ENCODE data around the gene SIK3.
"Not testable (repeated sequence)": the region's sequence is repeated elsewhere in the genome, so short reads cannot be mapped to it uniquely, and the experiment has no call there.

SIK3 gene

GRCh38 chr11:116814502-116814901 is 283.7 kb downstream of the SIK3 start:
- DNase-seq, result no peak

DNA sequence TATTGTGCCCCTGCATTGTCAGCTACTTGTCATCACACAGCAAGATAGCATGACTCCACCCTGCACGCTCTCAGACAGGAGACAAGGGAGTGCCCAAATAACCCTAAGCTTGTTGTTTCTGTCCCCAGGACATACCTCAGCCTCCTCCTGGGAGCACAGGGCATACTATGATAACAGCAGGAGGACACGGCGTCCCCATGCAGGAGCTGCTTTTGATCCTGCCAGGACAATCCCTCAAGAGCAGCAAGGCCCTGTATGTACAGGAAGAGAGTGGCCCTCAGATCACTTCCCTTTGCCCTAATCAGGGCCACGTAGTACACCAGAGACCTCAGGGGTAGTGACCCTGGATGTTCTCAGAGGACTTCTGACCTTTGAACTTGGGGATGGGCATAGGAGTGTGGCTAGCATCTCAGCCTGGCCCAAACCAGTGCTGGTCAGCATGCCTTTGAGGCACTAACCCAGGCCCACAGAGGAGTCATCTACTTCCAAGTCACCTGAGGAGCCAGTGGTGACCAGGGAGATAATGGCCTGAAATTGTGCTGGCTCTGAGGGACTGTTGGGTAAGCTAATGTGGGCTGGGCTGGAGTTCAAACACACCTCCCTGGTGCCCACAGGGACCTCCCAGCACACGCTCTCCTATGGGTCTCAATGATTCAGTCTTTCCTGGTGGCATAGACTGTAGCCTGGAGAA is 284.3 kb downstream of the SIK3 start:
- no peak for DNase-seq

DNA sequence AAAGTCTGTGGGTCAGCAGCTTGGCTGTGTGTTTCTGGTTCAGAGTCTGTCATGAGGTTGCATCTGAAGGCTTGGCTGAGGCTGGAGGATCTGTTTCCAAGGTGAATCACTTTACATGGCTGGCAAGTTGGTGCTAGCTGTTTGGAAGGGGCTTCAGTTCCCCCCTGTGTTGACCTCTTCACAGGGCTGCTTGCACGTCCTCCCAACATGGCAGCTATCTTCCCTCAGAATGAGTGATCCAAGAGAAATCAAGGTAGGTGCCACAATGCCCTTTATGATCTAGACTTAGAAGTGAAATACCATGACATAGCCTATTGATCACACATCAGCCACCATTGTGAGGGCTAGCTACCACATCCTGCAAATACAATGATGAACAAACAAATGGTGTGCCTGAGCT is 285.1 kb downstream of the SIK3 start:
- DNase-seq, result no peak

- DNase-seq, result no peak
Observed at GRCh38 chr11:116812109-116812508, 286.1 kb downstream of the SIK3 start.

- no peak for DNase-seq
Observed at GRCh38 chr11:116811194-116811593, 287.0 kb downstream of the SIK3 start.

DNA sequence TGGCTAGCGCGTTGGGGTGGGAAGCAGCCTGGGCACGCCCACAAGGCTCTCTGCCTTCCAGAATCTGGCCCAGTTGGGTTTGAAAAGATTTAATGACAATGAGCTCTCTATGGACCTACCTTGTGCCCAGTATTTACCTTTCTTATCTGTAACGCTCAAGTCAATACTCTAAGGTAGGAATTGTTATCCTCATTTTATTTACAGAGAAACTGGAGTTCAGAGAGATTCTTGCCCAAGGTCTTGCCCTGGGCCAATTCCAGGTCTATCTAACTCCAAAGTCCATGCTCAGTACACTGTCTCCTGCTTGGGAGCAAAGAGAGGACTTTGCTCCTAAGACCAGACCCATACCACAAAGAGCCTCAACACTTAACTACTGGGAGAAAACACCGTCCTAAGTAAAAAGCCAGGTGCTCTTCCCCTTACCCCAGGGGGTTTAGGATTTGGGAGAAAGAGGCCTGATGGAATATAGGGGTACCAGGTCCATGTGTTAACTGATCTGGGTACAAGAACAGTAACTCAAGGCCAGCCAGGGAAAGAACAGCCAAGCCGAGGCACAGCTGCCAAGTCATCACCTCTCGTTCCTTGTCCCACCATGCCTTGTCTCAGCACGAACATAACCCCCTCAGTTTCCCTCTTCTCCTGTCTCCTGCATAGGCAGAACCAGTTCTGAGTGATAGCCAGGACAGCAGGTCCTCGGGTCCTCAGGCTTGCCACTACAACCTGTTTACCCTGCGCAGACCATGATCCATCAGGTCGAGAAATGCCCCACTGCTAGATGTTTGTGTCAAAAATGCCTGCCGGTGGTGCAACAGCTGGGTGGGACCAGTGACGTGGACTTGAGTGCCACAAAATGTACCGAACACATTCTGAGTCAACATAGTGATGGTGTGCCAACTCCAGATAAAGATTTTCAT is 289.7 kb downstream of the SIK3 start:
- no peak for DNase-seq

DNA sequence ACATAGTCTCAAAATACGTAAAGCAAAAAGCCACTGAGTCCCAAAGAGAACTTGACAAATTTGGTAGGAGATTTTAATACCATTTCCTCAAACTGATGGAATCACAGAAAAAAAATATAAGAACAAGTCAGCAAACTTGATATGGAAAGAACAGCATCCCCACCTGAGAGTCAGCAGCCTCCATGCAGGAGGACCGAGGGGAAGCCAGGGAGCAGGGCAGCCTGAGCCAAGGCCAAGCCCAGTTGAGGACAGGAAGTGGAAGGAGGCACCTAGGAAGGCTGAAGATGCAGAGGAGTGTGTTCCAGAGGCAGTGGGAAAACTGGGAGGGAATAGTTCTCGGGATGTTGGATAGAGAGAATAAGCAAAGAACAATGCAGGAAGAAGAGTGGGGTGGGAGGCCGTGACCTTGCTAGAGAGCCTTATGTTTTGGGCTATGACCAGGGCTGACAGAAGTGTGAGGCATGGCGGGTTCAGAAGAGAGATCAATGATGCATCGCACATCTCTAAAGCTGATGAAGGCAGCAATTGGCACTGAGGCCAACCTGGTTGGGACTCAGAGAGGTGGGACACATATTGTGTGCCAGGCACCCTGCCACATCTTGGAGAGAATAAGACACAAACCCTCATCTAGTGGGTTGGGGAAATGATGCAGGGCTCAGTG is 290.5 kb downstream of the SIK3 start:
- no peak for DNase-seq

GRCh38 chr11:116804001-116804400 is 294.2 kb downstream of the SIK3 start:
- no peak for DNase-seq

DNA sequence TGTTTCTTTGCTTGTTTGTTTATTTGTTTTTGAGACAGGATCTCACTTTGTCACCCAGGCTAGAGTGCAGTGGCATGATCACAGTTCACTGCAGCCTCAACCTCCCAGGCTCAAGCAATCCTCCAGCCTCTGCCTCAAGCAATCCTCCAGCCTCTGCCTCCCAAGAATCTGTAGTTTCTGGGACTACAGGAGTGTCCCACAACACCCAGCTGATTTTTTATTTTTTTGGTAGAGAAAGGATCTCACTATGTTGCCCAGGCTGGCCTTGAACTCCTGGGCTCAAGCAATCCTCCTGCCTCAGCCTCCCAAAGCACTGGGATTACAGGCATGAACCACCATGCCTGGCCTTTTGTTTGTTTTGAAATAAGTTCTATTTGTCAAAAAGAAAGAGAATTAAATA is 296.6 kb downstream of the SIK3 start:
- DNase-seq, result not testable (repeated sequence)

DNA sequence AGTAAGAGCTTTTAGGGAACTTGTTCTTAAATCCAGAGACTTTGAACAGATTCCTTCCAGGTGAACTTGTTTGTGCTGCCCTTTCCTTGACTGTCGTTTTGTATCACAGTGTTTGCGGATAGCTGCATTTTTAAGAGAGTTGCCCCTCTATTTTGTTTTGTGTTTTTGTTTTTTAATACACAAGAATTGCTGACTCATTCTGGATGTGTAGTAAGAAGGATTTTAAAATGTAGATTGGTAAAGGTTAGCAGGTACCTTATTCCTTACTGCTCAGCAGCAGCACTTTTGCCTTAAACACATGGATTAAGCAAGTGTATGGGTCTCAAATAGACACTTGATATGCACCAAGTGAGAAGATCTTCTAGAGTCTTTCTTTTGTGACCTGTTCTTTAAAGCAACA is 297.6 kb downstream of the SIK3 start:
- DNase-seq, result no peak

DNA sequence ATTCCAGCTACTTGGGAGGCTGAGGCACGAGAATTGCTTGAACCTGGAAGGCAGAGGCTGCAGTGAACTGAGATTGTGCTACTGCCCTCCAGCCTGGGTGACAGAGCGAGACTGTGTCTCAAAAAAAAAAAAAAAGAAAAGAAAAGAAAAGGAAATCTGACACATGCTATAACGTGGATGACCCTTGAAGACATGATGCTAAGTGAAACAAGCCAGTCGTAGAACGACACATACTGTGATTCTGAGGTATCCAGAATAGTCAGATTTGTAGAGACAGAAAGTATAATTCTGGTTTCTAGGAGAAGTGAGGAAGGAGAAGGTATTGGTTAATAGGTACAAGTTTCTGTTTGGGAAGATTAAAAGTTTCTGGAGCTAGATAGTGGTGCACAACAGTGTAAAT is 299.9 kb downstream of the SIK3 start:
- DNase-seq, result no peak

GRCh38 chr11:116797816-116798215 is 300.4 kb downstream of the SIK3 start:
- DNase-seq, result no peak

GRCh38 chr11:116796548-116796947 is 301.7 kb downstream of the SIK3 start:
- no peak for DNase-seq

DNA sequence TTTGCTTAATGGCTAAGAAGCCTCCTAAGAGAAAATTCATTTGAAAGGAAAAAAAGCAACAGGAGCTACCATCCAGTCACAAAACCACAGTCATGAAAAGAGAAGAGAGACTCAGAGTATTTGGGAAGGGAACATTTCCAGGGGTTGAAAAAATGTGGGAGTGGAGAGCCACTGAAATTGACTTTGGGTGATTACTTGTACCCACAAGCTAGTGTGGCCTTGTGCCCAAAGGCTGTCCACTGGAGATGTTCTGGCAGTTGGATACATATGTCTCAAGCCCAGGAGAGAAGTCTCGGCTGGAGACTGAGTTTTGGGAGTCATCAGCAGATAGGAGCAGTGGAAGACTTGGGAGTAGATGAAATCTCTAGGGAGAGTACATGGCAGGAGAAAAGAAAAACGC is 303.4 kb downstream of the SIK3 start:
- no peak for DNase-seq

GRCh38 chr11:116793772-116794097 is 304.5 kb downstream of the SIK3 start:
- no peak for DNase-seq

Data from NCI-H1930 (cell line).